GM18520 (cell line): ENCODE results near the gene IFT122.

ENCODE experiments used
- ATAC-seq: cut with Tn5 transposase; IDR thresholded peaks from one replicate; pipeline ENCODE4 v1.9.1; 2021; ENCODE audit not compliant: unreplicated experiment

The IFT122 gene

DNA sequence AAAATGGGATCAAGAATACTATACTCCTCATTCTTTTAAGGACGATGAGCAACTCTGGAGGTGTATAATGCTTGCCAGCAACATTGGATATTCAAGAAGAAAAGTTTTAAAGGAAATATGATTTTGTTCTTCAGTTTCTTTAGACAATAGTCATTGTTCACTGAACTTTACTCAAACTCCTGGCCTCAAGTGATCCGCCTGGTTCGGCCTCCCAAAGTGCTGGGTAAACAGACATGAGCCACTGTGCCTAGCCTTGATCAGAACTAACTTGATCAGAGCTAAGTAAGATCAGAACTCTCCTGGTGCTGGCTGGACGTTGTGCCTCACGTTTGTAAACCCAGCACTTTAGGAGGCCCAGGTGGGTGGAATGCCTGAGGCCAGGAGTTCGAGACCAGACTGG is 24.2 kb upstream of the IFT122 start:
- no peak for ATAC-seq

DNA sequence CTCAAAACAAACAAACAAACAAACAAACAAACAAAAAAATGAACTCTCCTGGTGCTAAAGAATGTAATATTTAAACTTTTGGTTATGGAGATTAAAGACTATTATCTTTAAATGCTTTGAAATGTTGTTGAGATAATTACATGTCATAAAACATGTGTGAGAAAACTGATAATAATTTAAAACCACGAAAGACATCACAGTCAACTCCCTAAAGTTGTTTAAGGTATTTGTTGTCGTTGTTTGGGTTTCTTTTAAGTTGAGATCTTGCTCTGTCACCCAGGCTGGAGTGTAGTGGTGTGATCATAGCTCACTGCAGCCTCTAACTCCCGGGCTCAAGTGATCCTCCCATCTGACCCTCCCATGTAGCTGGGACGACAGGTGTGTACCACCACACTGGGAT is 23.6 kb upstream of the IFT122 start:
- ATAC-seq = no peak

DNA sequence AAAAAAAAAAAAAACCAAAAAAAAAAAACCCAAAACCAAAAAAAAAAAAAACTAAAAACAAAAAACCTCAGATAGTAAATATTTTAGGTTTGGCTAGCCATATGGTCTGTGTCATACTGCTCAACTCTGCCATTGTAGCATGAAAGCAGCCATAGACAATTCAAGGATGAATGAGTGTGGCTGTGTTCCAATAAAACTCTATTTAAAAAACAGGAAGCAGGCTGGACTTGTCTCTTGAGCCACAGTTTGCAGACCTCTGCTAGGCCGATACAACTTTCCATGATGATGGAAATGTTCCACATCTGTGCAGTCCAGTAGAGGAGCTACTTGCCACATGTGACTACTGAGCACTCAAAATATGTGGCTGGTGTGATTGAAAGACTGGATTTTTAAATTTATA is 22.7 kb upstream of the IFT122 start:
- no peak for ATAC-seq

DNA sequence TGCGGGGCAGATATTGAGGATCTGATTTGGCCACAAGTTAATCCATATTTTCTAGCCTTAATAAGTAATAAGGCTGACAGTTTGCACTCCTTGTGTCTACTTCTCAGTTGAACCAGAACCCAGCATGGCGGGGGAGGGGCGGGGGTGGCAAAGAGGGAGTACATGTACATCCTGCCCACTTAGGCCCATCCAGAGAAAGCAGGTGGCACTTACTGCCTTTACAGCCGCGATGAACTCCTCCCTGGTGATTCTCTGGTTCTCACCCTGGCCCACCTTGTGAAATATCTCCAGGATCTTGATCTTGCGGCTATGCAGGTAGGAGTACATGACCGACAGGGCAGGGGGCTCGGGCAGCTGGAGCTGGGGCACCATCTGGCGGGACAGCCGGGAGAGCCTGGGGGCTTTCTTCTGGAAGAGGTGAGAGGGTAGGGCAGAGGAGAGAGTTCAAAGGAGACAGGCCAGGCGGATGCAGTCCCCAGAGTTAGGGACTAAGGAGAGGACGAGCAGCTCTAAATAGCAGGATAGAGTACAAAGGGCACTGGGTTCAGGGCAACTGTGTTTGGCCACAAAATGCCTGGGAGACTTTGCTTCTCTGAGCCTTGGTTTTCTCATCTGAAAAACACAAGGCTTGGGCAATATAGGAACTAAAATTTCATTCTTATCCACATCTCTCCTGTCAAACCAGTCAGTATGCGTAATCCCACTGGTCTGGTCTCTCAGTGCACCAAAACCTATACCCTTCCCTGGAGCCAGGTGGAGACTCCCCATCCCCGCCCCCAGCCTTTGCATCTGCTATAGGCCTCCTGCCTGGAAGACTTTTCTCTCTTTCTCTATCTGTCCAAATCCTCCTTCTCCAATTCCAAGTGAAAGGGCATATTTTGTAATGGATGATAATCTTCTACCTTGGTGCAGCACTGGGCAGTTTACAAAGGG is 21.7 kb upstream of the IFT122 start:
- no peak for ATAC-seq

DNA sequence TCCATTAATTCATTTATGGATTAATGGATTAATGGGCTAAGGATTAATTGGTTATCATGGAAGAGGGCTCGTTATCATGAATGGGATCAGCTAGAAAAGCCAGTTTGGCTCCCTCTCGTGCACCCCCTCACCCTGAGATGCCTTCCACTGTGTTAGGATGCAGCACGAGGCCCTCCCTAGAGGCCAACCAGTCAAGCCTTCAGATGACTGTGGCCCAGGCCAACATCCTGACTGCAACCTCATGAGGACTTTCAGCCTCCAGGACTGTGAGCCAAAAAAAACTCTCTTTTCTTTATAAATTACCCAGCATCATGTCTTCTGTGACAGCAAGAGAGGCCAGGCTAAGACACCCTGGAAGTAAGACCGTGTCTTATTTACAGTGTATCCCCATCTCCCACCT is 20.5 kb upstream of the IFT122 start:
- no peak for ATAC-seq

DNA sequence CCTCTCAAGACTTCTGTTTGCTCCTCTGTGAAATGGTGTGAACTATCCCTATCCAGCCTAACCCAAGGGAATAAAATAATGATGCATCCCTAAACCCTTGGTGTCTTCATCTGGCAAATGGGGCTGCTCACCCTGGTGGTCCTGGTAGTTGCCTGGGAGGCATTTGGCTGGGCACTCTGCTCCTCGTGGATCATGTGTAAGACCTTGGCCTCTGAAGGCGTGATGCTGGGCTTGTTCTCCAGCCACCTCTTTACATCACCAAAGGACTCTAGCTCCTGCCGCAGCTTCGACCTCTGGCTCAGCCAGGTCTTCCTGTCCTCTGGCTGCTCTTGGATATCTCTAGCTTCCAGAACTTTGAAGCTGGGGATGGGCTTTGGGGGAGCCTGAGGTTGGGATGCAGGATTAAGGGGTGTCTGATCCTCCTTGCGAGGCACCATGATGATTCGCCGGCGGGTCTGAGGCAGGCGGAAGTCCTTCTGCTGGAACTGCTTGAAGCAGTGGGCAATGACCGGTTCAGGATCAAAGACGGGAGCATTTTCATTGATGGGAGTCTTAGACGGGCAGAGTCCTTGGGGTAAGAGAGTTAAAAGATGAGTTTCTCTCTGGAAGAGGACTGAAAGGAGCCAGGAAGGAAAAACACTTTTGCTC is 18.7 kb upstream of the IFT122 start:
- no peak for ATAC-seq

DNA sequence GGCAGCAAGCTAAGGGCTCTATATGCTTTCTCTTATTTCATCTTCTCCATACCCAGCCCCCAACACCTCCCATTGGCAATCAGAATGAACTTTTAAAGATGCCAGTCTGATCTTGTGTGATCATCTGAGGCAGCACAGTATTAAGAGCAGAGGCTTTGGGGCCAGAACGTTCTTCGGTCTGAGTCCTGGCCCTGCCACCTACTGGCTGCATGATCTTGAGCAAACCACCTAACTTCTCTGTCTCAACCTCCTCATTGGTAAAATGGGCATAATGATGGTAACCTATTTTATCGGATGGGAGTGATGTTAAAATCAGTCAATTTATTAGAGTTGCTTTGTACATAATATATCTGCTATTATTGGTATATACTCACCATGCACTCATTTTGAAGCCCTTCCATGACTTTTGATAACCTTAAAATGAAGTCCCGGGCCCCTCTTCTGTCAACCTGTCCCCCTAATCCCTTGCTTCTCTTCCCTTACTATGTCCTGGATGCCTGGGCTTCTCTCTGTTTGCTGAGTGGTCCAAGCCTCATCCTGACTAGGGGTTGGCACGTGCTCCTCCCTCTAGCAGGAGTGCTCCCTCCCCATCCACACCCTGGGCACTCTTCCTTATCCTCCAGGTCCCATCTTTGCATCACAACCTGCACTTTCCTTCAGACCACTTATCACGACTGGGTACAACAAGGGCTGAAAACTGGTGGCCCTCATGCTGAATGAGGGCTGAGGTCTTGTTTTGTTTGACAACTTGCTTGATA is 17.9 kb upstream of the IFT122 start:
- no peak for ATAC-seq

DNA sequence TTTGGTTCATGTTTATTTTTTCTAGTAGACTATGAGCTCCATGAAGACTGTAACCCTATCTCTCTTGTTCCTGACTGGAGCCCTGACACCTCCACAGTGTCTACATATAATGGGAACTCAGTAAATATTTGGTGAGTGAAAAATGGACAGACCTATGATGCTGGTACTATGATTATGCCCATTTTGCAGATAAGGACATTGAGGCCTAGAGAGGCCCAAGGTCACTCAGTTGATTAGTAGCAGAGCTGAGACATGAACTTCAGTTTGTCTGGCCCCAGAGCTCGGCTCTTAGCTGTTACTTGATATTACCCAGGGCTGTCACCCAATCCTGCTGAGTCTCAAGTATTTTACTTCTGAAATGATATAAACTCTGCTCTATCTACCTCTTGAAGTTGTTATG is 17.1 kb upstream of the IFT122 start:
- ATAC-seq = no peak

DNA sequence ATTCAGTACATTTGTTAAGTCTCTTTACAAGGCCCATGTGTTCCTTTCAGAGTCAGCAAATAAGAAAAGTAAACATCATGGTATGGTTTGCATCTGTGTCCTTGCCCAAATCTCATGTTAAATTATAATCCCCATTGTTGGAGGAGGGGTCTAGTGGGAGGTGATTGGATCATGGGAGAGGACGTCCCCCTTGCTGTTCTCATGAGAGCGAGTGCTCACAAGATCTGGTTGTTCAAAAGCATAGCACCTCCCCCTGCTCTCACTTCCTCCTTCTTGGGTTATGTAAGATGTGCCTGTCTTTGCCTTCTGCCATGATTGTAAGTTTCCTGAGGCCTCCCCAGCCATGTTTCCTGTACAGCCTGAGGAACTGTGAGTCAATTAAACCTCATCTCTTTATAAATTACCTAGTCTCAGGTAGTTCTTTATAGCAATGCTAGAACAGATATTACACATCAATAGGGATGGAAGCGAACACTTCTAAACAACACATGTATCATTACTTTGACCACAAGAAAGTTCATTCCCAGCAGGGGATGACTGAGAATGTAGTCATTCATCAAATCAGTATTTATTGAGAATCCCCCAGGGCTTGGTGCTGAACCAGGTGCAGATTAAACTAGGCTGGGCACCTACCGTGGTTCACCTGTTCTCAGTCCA is 15.7 kb upstream of the IFT122 start:
- ATAC-seq = peak; percentile 55

DNA sequence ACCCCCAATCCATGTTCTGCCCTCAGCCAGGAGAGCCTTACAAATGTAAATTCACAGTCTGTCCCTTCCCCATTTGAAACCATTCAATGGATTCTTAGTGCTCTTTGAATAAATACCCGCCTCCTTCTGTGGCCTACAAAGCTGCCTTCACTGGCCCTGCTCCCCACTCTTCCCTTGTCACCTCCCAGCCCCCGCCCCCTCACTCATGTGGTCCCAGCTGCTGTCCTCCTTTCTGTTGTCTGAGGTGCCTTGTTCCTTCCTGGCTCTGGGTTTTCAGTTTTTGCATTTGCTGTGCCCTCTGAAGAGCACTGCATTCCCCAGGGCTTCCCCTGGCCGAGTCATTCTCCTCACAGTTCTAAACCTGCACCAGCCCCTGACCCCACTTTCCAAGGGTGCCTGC is 14.8 kb upstream of the IFT122 start:
- no peak for ATAC-seq

DNA sequence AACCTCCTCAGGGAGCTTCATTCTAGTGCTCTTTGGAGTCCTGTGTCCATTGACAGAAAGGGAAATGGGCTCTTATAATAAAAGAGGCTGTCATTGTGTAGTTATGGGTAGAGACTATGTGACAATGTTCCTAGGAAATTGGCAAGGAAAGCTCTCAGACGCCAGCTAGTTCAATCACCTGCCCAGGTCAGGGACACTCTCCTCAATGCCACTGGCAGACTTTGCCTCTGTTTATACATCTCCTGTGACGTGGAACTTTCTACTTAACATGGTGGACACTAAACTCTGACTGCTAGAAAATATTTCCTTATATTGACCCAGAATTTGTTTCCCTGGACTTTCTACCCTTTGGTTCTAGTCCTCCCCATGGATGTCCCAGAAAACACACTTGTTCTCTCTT is 14.4 kb upstream of the IFT122 start:
- no peak for ATAC-seq

DNA sequence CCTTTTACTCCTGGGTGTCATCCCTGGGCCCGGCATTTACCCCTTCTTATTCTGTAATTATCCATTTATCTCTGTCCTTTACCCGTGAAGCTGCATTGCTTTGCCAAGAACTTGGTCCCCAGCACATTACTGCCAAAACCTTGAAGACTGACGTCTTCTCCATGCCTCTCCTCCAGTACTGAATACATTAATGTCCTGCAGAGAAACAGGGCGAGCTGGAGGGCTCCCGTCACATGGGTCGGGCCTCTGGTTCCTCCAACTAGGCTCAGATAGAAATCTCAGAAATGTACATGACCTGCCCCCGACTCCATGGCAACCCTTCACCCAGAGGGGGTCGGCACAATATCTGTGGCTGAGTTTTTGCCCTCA is 12.0 kb upstream of the IFT122 start:
- ATAC-seq = no peak

DNA sequence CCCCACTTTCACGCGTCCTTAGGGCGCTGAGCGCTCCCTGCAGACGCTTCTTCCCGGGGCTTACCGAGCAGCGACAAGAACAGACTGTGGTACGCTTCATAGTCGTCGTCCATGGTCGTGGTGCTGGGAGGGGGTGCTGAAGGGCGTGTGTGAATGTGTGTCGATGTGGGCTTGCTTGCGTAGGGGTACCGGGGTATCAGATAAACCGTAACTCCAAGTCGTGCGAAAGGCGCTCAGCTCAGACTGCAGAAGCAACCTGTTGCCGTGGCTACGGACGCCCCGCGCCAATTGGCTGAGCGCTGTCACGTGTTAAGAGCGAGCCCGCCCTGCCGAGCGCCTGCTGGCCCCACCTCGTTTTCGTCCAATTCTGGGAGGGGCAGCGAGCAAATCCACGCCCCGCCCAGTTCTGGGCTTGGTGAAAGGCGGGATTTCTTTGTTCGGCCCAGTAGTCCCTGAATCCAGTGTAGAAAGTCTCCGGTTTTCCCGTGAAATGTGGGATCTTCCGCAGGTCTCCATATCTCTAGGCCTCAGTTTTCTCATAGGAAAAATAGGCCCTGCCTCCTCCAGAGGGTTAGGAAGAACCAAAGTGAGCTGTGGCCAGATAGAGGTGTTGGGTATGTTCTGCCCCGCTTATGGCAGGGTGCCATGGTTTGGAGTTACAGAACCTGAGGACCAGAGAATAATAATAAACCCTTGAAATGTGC is 11.5 kb upstream of the IFT122 start, which contains the start of gene EFCAB12:
Gene EFCAB12 (minus strand): TSS at position 261 of the 704 bp plus-strand sequence. CDS start 148 bp downstream, at position 113.
- ATAC-seq = peak; percentile 56

DNA sequence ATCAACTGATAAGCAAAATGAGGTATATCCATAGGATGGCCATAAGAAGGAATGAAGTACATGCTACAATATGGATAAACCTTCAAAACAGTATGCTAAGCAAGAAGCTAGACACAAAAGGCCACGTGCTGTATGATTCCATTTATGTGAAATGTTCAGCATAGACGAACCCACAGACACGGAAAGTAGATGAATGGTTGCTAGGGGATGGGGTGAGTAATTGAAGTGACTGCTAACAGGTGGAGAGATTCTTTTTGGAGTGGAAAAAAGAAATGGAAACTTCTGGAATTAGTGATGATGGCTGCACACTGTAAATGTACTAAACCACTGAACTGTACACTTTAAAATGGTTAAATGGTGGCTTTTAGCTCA is 11.0 kb upstream of the IFT122 start:
- no peak for ATAC-seq

DNA sequence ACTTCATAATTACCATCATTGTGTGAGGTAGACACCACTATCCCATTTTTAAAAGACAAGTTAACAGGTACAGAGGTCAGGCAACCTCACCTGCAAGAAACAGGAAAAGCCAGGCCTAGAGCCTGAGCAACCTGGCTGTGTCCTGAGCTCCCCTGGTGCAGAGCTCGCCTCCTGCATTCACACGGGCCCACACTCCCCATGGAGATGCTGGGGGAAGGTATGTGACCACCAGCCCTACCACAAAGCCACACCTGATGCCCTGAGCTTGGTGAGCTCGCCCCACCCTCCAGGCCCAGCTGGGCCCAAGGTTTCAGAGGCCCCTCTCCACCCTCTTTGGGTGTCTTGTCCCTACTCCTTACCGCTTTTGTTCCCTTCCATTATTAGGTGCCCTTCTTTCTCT is 10.4 kb upstream of the IFT122 start:
- ATAC-seq = no peak

DNA sequence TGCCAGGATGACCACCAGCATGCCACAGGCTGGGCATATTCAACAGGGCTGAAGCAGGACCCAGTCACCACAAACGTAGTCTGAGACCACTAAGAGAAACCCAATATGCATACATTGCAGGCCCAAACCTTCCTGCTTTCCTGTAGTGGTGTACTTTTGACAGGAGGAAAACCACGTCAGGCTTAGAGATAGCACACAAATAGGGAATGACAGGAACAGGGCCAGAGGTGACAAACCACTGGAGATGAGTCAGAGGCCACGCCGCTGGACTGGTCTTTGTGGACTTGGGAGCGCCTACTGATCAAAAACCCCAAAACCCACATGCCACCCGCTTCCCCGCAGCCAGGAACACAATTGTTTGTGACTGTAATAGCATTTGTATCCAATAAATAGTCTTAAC is 8.0 kb upstream of the IFT122 start:
- no peak for ATAC-seq

DNA sequence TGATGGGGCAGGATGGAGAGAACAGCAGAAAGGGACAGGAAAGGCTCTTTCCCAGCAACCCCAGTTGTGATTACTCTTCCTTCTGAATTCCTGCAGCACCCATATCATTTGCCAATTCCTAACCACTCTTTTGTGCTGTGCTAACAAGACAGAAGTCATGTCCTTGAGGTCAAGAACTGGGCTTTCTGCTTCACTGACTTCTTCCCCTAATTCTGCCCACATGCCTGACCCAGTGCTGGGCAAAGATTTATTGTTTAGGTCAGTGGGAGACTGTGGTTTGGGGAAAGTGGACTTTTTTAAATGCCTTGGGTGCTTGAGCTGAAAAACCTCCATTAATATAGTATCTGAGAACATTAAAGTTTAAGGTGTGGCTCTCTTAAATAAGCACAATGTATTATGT is 7.4 kb upstream of the IFT122 start:
- no peak for ATAC-seq

DNA sequence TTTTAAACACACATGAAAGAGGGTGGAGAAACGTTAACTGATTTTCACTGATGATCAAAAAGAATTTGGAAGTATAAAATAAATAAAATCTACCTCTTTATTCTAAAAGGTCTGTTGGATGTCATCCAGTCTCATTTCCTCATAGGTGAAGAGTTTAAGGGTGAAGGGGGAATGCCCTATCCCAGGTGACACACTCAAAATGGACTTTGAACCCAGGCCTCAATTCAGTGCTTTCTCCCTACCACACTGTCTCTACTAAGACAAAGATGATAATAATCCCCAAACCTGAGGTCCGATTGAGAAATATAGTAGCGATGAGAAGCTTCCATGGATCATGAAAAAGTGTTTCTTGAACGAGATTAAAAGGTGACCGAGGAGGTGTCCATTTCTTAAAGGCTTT is 6.5 kb upstream of the IFT122 start:
- no peak for ATAC-seq

DNA sequence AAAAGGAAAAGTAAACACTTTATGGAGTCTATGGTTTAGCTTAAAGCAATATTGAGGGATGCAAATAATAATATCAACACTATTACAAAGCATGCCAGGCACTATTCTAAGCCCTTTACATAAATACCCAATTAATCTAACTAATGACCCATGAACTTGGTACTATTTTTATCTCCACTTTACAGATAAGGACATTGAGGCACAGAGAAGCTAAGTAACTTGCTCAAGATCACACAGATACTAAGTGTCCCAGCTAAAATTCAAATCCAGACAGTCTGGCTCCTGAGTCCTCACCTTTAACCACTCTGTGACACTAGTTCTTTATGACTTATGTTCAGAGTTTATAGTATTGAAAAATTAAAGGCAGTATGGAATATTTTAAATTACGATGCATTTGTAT is 5.9 kb upstream of the IFT122 start:
- no peak for ATAC-seq

DNA sequence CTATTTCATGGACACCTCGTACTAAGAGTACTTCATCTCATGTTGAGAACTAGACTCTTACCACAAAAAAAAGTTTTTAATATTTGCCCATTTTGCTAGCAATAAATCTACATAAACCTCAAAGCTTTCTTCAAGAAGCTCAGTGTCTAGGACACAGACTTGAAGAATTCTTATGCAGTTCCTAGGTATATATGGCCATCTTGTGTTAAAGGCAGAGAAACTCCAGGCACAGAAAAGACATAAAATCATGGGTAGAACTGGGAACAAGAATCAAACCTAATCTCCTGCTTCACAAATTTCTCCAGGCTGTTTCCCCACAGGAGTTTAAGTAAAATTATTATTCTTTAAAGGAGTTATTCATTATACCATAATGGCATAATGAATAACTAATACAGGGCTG is 4.7 kb upstream of the IFT122 start:
- no peak for ATAC-seq
